Measurements from ENCODE around the gene DCT. TPM values are rescaled to one million over a fixed set of nuclear protein-coding genes. Genes with fewer than 3 reads are reported as not detected.
A peak's percentile ranks its signal among the peaks of the same experiment; 100 is the strongest.
"Not testable (repeated sequence)": the region's sequence is repeated elsewhere in the genome, so short reads cannot be mapped to it uniquely, and the experiment has no call there.

The DCT gene
- not detected for total RNA-seq
- 0.78 TPM for polyA plus RNA-seq (2013, experiment 1 of 2)
- polyA plus RNA-seq (2013, experiment 2 of 2), result 0.41 TPM
- long read RNA-seq, experiment 1, result 0 reads
- long read RNA-seq, experiment 2, result 0 reads
- long read RNA-seq, experiment 3, result 0 reads
- long read RNA-seq, experiment 4, result 0 reads

DNA sequence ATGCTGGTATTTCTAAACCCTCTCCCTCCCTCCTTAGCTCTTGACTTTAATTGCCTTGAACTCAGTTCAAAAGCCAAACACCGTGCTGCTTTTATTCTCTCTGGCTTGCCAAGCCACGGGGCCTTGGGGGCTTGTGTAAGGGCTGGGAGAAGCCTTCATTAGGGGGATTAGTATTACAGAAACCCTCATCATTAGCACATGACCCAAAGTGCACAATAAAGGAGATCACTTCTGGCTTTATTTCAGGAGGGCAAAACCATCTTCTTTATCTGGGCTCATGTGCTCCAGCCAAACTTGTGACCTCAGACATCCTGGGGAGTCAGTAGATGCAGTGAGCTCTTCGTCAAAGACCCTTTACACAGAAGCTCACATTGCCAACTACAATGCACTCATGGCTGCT, at the start of gene DCT:
Gene DCT, minus strand, starts transcription at position 67 of the 400 bp plus-strand sequence. CDS start 427 bp downstream, outside the sequence.
- H3K4me1 Mint-ChIP-seq, result no peaks in the 10 kb centered on the region

DNA sequence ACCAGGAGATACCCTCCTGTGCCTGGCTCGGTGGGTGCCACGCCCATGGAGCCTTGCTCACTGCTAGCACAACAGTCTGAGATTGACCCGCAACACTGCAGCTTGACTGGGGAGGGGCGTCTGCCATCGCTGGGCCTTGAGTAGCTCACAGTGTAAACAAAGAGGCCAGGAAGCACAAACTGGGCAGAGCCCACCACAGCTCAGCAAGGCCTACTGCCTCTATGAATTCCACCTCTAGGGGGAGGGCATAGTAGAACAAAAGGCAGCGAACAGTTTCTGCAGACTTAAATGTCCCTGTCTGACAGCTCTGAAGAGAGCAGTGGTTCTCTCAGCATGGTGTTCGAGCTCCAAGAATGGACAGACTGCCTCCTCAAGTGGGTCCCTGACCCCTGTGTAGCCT, 47.5 kb upstream of the DCT start:
- H3K36me3 Mint-ChIP-seq (ENCODE audit: low read depth); H3K4me3 Mint-ChIP-seq: not testable (repeated sequence)
- WGBS, 2 experiments (ENCODE audit: insufficient coverage in 1 of 2, insufficient read length in 1 of 2), result 56 to 64% methylated on average over 3 to 7 of the region's 7 CpGs

More for the DNA sequence above, at the start of gene DCT:
- H3K27ac ChIP-seq (ENCODE audit: low read depth, low read length), result peak within 1 kb of the TSS; percentile 86
- no peak within 1 kb of the TSS for H3K4me3 ChIP-seq (ENCODE audit: low read length)
- H3K9ac ChIP-seq (ENCODE audit: extremely low read depth, low read length, poor library complexity, severe bottlenecking), result no peak within 1 kb of the TSS
- peaks cover 11% of the 10 kb centered on the region for H3K27me3 ChIP-seq (ENCODE audit: control insufficient read depth, insufficient read depth, low read length, poor library complexity, severe bottlenecking)
- H3K36me3 Mint-ChIP-seq (ENCODE audit: low read depth), result no peaks in the 10 kb centered on the region
- no peak within 1 kb of the TSS for H3K27ac Mint-ChIP-seq
- no peaks in the 10 kb centered on the region for H3K9me3 Mint-ChIP-seq
- no peaks in the 10 kb centered on the region for H3K27me3 Mint-ChIP-seq (ENCODE audit: insufficient read depth)
- H3K4me3 Mint-ChIP-seq, result no peak within 1 kb of the TSS
- TF ChIP-seq, protein P1, sequence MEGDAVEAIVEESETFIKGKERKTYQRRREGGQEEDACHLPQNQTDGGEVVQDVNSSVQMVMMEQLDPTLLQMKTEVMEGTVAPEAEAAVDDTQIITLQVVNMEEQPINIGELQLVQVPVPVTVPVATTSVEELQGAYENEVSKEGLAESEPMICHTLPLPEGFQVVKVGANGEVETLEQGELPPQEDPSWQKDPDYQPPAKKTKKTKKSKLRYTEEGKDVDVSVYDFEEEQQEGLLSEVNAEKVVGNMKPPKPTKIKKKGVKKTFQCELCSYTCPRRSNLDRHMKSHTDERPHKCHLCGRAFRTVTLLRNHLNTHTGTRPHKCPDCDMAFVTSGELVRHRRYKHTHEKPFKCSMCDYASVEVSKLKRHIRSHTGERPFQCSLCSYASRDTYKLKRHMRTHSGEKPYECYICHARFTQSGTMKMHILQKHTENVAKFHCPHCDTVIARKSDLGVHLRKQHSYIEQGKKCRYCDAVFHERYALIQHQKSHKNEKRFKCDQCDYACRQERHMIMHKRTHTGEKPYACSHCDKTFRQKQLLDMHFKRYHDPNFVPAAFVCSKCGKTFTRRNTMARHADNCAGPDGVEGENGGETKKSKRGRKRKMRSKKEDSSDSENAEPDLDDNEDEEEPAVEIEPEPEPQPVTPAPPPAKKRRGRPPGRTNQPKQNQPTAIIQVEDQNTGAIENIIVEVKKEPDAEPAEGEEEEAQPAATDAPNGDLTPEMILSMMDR (conservative IDR thresholded peaks at IDR 0.05), result no peak
- DNase-seq, result no peak
- H3K9me3 ChIP-seq (ENCODE audit: control insufficient read depth, low read length), result no peaks in the 10 kb centered on the region
- no peaks in the 10 kb centered on the region for H3K4me1 ChIP-seq (ENCODE audit: control insufficient read depth, insufficient read depth, low read length)
- 63 to 92% methylated on average over 1 to 3 of the region's 3 CpGs for WGBS, 2 experiments (ENCODE audit: insufficient coverage in 1 of 2, insufficient read length in 1 of 2)
- H3K36me3 ChIP-seq (ENCODE audit: control insufficient read depth, insufficient read depth, low read length), result no peaks in the 10 kb centered on the region

DNA sequence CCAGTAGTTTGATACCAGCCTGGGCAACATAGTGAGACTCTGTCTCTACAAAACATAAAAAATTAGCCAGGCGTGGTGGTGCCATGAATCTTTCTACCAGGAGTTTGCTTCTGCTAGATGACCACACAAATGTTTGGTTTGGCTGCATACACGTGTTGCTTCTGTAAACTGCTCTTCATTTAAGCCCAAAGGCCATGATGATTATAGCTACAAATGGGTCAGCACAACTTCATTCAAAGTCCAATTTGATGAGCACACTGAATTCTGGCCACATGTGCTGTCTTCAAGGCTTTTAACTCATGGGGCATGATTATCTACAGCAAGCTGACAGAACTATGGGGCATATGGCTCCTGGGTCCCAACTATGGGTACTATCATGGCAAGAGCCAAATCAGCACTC, 46.3 kb upstream of the DCT start:
- Mint-ChIP-seq H3K4me3 (no peak overlapping the region), H3K9me3 (peaks cover 6% of the 10 kb centered on the region), H3K36me3 (ENCODE audit: low read depth) (no peaks in the 10 kb centered on the region), H3K27me3 (ENCODE audit: insufficient read depth) (peaks cover 15% of the 10 kb centered on the region), H3K4me1 (no peaks in the 10 kb centered on the region), H3K27ac (no peak overlapping the region)
- Histone ChIP-seq H3K36me3 (ENCODE audit: control insufficient read depth, insufficient read depth, low read length) (no peaks in the 10 kb centered on the region), H3K4me3 (ENCODE audit: low read length) (no peak overlapping the region), H3K9ac (ENCODE audit: extremely low read depth, low read length, poor library complexity, severe bottlenecking) (no peak overlapping the region), H3K9me3 (ENCODE audit: control insufficient read depth, low read length) (no peaks in the 10 kb centered on the region), H3K27me3 (ENCODE audit: control insufficient read depth, insufficient read depth, low read length, poor library complexity, severe bottlenecking) (no peaks in the 10 kb centered on the region), H3K27ac (ENCODE audit: low read depth, low read length) (no peak overlapping the region), H3K4me1 (ENCODE audit: control insufficient read depth, insufficient read depth, low read length) (no peaks in the 10 kb centered on the region)
- 89% methylated on average over 2 of the region's 2 CpGs for WGBS, 2 experiments (ENCODE audit: insufficient coverage in 1 of 2, insufficient read length in 1 of 2)
- TF ChIP-seq, protein P1 (conservative IDR thresholded peaks at IDR 0.05), result no peak
- no peak for DNase-seq

More for the DNA sequence above, 47.5 kb upstream of the DCT start:
- not testable (repeated sequence) for H3K27ac ChIP-seq (ENCODE audit: low read depth, low read length); H3K4me1 ChIP-seq (ENCODE audit: control insufficient read depth, insufficient read depth, low read length); H3K4me3 ChIP-seq (ENCODE audit: low read length); H3K36me3 ChIP-seq (ENCODE audit: control insufficient read depth, insufficient read depth, low read length); H3K27me3 ChIP-seq (ENCODE audit: control insufficient read depth, insufficient read depth, low read length, poor library complexity, severe bottlenecking); H3K4me1 Mint-ChIP-seq; H3K9me3 ChIP-seq (ENCODE audit: control insufficient read depth, low read length); H3K9ac ChIP-seq (ENCODE audit: extremely low read depth, low read length, poor library complexity, severe bottlenecking); H3K27ac Mint-ChIP-seq; DNase-seq
- peaks cover 15% of the 10 kb centered on the region for H3K9me3 Mint-ChIP-seq
- TF ChIP-seq, protein P1 (conservative IDR thresholded peaks at IDR 0.05), result peak; percentile 42
- peaks cover 15% of the 10 kb centered on the region for H3K27me3 Mint-ChIP-seq (ENCODE audit: insufficient read depth)
